HCT116 (cell line): ENCODE measurements around the gene MRPL42.

ENCODE experiments used
- CTCF ChIP-seq, 3 experiments: fragments of 200-600 bp in 1 of 3; sonication (generic) in 1 of 3; IDR thresholded peaks in 2 of 3; conservative IDR thresholded peaks in 1 of 3; 2 replicates each; pipeline ENCODE4 v1.5.1; 2012 to 2017; ENCODE audit warnings: low read depth in 2 of 3, low read length in 2 of 3, antibody characterized with exemption in 1 of 3, borderline replicate concordance in 1 of 3, control low read depth in 1 of 3, mild to moderate bottlenecking in 1 of 3, mixed read lengths in 1 of 3, mixed run types in 1 of 3, moderate library complexity in 1 of 3; ENCODE audit not compliant: insufficient read depth in 1 of 3
- POLR2A ChIP-seq: IDR thresholded peaks from 2 replicates; pipeline ENCODE4 v1.7.0; 2011; ENCODE audit warnings: borderline replicate concordance; ENCODE audit not compliant: insufficient read depth, insufficient read length; ENCODE audit errors: extremely low read depth
- SP1 ChIP-seq: IDR thresholded peaks from 2 replicates; pipeline ENCODE4 v1.6.1; 2012; ENCODE audit warnings: low read depth

GRCh38 chr12:93536766-93537488 lies 69.6 kb downstream of the MRPL42 start:
- TF ChIP-seq CTCF (IDR thresholded peaks at IDR 0.05 in 2 of 3, conservative IDR thresholded peaks at IDR 0.05 in 1 of 3; ENCODE audit: borderline replicate concordance in 1 of 3, insufficient read depth in 1 of 3, low read depth in 2 of 3, low read length in 2 of 3) (no peak), POLR2A (no peak), SP1 (no peak)
